Choroid plexus epithelial cell (primary cell): Measurements from ENCODE around the gene TNFRSF13B.

Experiments used
- DNase-seq: peaks from one replicate; pipeline ENCODE4 v3.0.0-alpha.2; 2010; ENCODE audit warnings: low read depth
- H3K4me3 ChIP-seq: 2 replicates; pipeline ENCODE4 v1.5.1; 2011; ENCODE audit warnings: low read depth, mild to moderate bottlenecking, control low read depth, low read length, moderate library complexity
- TF ChIP-seq, protein P1 (sequence below): conservative IDR thresholded peaks from 2 replicates; pipeline ENCODE4 v1.5.1; 2011; ENCODE audit warnings: low read depth, mild to moderate bottlenecking, control low read depth, inconsistent platforms, low read length, moderate library complexity

The TNFRSF13B gene

DNA sequence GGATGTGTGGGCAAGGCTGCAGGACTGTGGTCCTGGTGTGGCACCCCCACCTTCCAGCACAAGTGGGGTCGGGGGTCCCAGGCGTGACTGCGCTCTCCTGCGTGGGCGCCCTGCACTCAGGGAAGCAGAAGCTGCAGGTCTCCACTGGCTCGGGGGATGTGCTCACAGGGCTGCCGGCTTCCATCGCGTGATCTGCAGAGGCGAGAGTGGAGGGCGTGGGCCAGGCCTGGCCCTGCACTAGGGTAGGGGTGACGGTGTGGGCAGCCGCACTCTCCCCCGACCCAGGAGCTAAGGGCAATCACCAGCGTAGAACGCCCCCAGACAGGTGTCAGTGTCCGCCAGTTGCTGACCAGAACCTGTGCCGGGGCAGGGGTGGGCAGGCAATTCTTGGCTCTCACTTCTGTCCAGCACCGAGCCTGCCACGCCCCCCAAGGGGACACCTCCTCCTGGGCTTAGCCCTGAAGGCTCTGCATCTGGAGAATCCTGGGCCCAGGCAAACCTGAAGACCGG is 32.3 kb downstream of the TNFRSF13B start:
- DNase-seq, result no peak
- TF ChIP-seq, protein P1, sequence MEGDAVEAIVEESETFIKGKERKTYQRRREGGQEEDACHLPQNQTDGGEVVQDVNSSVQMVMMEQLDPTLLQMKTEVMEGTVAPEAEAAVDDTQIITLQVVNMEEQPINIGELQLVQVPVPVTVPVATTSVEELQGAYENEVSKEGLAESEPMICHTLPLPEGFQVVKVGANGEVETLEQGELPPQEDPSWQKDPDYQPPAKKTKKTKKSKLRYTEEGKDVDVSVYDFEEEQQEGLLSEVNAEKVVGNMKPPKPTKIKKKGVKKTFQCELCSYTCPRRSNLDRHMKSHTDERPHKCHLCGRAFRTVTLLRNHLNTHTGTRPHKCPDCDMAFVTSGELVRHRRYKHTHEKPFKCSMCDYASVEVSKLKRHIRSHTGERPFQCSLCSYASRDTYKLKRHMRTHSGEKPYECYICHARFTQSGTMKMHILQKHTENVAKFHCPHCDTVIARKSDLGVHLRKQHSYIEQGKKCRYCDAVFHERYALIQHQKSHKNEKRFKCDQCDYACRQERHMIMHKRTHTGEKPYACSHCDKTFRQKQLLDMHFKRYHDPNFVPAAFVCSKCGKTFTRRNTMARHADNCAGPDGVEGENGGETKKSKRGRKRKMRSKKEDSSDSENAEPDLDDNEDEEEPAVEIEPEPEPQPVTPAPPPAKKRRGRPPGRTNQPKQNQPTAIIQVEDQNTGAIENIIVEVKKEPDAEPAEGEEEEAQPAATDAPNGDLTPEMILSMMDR, result no peak
- no peak overlapping the region for H3K4me3 ChIP-seq

DNA sequence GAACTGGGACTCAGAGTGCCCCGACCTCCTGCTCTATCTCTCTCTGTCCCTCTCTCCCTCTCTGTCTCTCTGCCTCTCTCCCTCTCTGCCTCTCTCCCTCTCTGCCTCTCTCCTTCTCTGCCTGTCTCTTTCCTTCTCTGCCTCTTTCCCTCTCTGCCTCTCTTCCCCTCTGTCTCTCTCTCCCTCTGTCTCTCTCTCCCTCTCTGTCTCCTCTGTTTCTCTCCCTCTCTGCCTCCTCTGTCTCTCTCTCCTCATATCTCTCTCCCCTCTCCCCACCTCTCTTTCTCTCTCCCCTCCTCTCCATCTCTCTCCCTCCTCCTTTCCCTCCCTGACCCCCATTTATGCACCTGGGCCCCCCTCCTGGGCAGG is 32.7 kb downstream of the TNFRSF13B start:
- no peak for DNase-seq
- TF ChIP-seq, protein P1, result no peak
- no peak overlapping the region for H3K4me3 ChIP-seq

DNA sequence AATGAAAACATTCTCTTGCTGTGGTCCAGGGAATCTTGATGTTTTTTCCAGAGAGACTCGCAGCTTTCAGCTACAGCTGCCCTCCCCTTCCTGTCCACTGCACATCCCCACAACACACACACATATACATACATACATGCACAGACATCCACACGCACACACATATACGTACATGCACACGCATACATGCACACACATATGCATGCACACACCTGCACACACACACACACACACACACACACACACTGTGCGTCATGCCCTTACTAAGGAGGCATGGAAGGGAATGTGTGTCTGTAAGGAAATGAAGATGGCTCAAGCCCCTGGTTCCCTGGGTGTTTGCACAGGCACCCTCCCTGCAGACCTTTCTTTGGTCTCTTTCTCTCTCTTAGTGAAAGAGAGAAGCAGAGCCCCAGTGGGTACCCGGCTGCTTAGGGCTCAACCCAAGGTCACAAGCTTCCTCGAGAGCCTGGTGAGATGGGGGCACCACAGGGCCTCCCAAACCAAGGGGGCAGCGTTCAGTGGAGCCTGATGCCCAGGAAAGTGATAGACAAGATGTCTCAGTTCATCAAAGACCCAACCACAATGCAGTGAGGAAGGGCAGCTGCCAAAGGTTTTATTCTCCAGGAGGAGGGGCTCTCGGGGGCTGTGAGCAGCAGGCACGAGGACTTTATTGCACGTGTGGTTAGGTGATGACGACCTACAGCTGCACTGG is 33.3 kb downstream of the TNFRSF13B start:
- TF ChIP-seq, protein P1, result no peak
- H3K4me3 ChIP-seq, result no peak overlapping the region
- no peak for DNase-seq

DNA sequence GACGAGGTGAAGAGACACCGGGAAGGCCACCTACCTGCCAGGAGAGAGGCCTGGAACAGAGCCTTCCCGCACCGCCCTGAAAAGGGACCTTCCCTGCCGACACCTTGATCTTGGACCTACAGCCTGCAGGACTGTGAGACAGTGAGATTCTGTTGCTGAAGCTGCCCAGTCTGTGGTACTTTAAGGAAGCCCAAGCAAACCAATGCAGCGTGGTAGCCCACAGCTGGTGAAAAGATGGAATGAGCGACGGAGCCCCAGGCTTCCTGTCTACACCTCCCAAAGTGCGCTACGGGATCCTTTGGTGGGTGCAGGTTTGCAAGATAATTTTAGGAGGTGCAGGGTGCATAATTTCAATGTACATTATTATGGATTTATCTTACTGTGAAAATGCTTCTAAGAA is 33.9 kb downstream of the TNFRSF13B start:
- H3K4me3 ChIP-seq, result no peak overlapping the region
- no peak for DNase-seq
- TF ChIP-seq, protein P1, result no peak

DNA sequence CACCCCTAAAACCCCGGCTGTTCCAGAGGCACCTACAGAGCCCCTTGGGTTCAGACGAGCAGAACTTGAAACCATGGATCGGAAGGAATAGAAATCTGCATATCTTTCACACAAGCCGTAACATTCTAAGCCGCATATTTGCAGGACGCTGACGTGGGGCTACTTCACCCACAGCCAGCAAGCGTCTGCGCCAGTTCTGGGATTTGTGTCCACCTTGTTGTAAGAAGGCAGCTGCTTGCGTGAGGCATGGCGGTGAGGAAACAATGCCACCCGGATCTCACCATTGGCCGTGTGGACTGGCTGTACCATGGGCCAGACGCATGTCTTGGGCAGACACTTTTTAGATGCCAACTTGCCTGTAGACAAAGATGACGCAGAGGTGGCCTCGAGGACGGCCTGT is 34.5 kb downstream of the TNFRSF13B start:
- DNase-seq, result no peak
- TF ChIP-seq, protein P1, result no peak
- H3K4me3 ChIP-seq, result no peak overlapping the region

DNA sequence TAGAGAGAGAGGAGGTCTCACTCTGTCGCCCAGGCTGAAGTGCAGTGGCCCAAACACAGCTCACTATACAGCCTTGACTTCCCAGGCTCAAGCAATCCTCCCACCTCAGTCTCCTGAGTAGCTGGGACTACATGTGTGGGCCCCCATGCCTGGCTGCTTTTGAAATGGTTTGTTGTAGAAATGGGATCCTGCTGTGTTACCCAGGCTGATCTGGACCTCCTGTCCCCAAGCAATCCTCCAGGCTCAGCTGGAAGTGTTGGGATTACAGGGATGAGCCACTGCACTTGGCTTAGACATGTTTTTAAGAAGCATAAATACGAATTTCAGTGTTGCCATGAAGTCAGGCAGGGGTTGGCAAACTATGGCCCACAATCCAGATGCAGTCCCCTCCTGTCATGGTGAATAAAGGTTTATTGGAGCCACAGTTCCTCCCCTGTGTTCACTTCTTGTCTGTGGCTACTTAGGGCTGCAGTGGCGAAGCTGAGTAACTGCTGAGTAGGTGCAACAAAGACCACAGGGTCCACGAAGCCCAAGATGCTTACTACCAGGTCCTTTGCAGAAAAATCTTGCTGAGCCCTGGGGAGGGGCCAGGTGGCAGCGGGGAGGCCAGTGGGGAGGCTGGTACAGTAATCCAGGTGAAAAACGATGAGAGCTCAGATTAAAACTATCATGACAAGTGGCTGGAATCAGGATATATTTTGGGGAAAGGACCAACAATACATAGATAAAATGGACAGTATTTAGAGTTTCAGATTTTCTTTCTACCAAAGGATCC is 35.2 kb downstream of the TNFRSF13B start:
- no peak overlapping the region for H3K4me3 ChIP-seq
- no peak for DNase-seq
- TF ChIP-seq, protein P1, result no peak
